Measurements from ENCODE around the gene ZNF750.

ZNF750 gene

GRCh38 chr17:82839617-82840292 lies at the start of gene ZNF750:
ZNF750 (minus strand) TSS chr17:82840022; CDS start chr17:82832454, 7,568 bp downstream.
- DNase-seq: no peak

DNA sequence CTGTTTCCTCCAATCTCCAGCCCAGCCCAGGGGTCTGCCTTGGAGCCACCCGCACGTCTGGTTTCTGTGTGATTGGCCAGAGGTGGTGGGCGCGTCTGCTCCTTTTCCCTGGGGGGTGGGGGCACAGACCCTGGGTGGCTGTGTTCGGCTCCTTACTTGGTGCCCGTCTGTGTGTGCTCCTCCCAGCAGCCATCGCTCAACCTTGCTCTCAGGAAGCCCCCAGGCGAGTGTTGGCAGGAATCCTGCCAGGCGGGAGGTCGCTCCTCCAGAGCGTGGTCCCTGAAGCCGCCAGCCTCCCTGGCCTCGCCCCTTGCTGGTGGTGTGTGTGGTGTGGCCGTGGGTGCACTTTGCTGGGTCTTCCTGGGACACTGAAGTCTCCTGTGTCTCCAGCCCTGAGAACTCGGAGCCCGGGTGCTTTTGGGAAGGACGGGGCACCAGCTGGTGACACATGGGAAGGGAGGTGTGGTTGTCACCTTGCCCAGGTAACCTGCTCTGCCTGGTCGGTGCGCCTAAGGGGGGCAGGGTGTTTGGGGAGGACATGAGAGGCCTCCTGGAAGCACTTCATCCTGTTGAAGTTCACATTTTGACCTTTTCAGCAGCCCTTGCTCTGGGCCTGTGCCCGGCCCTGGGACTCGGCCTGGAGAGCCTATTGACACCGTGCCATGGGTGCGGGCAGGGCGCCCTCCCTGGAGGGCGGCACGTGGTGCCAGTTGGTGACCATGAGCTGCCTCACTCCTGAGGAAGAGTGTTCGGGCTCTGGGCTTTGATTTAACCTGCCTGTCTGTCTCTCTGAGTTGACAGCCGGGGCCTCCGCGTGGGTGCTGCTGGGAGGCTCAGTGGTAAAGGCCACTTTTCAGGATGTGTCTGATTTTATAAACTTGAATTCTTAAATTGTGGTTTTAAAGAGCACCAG lies 49.0 kb upstream of the ZNF750 start:
- DNase-seq: no peak

DNA sequence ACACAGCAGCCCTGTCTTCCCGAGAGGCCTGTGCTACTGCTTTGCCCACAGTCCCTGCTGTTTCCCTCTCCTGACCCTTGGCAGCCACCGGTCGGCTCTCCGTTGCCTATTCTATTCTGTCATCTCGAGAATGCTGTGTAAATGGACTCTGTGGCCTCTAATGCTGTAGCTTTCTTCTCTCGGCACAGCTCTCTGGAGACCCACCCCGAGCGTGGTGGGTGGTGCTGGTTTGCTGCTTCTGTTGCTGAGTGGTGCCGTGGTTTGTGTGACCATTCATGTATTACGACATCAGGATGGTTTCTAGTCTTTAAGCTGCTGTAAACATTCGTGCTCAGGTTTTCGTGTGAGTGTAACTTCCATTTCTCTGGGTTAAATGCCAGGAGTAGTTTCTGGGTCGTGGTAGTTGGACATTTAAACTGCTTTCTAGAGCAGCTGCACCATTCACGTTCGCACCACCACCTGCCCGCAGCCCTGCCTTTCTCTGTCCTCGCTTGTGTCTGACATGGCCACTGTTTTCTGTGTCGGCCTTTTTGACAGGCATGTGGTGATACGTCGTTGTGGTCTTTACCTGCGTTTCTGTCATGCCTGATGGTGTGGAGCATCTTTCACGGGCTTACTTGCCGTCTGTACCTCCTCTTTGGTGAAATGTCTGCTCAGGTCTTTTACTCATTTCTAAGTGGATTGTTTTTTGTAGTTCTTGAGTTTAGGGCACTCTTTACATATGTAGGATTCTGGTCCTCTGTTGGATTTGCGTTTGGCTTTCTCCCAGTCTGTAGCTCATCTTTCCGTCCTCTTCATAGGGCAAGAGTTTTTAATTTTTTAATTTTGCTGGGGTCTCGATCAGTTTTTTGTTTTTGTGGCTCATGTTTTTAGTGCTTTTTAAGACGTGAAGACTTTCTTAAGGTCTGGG lies 47.7 kb upstream of the ZNF750 start:
- DNase-seq: no peak

- DNase-seq: no peak
Measured at GRCh38 chr17:82884970-82885353, 45.1 kb upstream of the ZNF750 start.

DNA sequence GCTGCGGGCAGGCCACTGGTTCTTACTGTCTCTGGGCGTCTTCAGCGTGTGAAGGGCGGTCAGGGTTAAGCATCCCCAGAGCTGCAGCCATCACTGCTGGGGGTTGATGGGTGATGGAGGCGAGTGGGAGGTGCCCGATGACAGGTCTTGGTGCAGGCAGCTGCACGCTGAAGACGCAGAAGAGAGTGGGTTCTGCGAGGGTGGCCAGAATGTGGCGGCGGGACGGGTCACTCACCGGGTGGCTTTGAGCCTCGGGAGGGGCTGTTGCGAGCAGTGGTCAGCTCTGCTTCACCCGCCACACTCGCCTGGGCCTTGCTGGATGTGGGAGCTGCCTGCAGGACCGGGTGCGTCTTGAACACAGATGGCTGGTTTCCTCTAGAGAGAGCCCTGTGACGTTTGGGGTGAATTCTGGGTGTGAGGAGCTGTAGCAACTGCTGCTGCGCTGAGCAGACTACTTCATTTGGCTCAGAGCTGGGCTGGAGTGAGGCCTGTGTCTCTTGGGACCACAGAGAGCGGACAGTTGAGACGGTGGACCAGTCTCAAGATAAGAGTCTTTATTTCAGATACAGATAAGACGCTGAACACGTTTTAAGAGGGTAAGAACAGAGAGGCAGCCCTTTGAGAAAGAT lies 44.6 kb upstream of the ZNF750 start:
- no peak for DNase-seq

- DNase-seq: no peak
Measured at GRCh38 chr17:82883419-82884031, 43.7 kb upstream of the ZNF750 start.

DNA sequence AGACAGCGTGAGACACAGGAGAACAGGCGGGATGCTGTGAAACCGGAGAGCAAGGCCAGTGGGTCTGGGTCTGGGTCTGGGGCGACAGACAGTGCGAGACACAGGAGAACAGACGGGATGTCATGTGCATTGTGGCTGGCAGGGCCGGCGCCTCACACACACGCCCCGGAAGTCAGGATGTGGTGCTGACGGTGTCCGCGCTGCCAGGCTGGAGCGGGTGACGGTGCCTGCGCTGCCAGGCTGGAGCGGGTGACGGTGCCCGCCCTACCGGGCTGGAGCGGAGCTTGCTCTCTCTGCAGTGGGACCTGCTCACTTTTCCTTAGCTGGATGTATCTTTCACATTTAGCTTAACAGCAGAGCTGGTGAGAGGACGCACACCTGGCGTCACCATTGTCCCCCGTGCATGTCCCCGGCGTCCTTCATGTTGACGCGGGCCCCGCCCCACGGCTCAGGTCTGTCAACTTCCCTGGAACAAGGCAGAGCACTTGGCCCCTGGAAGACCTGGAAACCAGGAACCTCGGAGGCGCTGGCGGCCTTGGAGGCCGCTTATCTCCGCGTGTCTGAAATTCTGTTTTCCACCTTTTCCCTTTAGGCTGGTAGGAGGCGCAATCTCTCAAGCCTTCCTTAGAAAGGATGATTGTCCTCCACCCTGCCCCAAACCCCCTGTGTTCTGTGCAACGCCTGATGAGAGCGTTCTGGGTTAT lies 43.0 kb upstream of the ZNF750 start:
- DNase-seq: no peak

GRCh38 chr17:82881900-82882714 lies 42.3 kb upstream of the ZNF750 start:
- no peak for DNase-seq

DNA sequence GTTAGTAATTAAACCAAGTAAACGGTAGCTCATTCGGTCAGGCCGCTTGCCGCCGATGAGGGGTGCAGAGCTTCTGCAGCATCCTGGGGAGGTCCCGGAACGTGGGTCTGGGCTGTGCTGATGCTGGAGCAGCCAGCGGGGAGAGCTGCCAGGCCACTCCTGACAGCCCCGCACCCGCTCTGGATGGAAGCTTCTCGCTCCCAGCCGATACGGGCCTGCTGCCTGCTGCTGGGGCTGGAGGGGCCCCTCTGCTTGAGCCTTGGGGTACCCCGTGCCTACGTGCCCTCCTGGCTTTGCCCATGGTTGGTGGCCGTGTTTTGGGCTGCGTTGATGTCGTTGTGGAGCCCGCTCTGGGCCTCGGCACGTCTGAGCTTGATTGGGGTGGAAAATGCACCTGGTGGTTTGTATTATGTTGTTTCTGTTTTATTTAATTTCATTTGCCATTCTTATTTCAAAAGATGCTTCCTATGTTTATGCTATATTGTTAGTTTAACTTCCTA lies 41.6 kb upstream of the ZNF750 start:
- no peak for DNase-seq

- no peak for DNase-seq
Measured at GRCh38 chr17:82880620-82881323, 41.0 kb upstream of the ZNF750 start.

DNA sequence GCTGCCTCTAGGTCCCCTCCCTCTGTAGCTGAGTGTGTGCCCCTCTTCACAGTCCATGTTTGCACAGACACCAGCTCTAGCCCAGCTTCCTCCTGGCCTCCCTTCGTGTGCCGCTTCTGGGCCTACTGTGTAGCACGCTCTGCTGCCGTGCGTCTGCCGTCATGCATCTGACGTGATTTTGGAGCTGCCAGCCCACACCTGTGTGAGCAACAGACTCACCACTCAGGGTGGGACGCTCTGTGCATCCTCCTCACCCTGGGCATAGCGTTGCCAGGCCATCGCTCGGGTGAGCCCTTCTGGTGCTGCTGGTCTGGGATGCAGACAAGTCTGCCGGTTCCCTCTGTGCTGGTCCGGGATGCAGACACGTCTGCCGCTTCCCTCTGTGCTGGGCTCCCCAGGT lies 39.4 kb upstream of the ZNF750 start:
- no peak for DNase-seq

DNA sequence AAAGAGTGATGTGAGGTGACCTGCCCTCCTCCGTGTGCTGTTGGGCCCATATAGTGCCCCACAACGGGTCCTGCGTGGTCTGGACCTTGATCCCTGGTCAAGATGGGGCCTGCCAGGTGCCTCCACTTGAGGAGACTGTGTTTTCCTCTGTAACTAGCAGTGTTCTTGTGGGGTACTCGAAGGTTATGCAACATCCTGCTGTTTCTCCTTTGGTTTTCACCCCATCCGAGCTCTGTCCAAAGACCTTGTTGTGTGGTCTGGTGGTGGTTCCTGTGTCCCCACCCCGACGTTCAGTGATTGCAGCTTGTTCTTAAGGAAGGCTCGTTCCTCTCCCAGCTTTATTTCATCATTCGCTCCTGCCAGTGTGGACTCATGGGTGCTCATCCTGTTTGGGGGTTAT lies 38.7 kb upstream of the ZNF750 start:
- no peak for DNase-seq

GRCh38 chr17:82876602-82877379 lies 37.0 kb upstream of the ZNF750 start:
- DNase-seq: no peak

DNA sequence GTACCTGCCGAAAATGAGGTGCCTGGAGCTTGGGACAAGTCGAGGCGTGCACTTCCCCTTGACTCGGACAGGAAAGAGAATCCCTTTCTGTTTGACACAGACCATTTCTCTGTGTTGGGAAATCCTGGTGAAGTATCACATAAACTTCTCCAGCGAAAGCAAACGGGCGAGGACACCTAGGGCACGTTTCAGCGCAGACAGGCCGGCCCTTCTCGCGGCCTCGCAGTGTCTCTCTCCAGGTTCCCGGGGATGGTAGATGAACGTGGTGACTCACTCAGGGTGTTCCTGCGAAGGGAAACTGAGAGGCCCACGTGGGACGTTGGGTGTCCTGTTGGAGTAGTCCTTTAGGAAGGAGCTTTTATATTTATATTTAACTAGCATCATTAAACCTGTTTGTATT lies 36.3 kb upstream of the ZNF750 start:
- no peak for DNase-seq

GRCh38 chr17:82875407-82875856 lies 35.6 kb upstream of the ZNF750 start:
- DNase-seq: no peak

- DNase-seq: no peak
Measured at GRCh38 chr17:82874011-82874835, 34.4 kb upstream of the ZNF750 start.

DNA sequence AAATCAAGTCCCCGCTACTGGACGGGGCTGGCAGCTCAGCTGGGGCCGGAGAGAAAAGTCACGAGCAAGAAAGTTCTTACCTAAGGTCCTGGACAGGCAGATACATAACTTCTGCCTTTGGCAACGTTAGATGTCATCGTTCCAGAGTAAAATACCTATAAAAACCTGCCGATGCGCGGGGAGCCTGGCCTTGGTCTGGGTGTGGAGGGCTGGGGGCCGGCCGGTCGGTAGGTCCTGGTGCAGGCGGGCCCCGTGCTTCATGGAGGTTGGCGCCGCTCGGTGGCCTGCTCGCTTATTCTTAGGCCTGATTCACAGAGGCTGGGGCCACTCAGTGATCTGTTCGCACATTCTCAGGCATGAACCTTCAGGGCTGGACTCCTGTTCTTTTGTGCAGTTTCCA lies 33.7 kb upstream of the ZNF750 start:
- no peak for DNase-seq
